ENCODE data around the gene BRD9.

BRD9 gene

GRCh38 chr5:878125-878524 lies 14.5 kb downstream of the BRD9 start:
- DNase-seq (ENCODE audit: low read depth), result no peak

- no peak for DNase-seq (ENCODE audit: low read depth)
These were observed 15.9 kb downstream of the BRD9 start for GRCh38 chr5:876398-877365.

GRCh38 chr5:875931-876330 lies 16.7 kb downstream of the BRD9 start:
- no peak for DNase-seq (ENCODE audit: low read depth)

- no peak for DNase-seq (ENCODE audit: low read depth)
These were observed 19.3 kb downstream of the BRD9 start for GRCh38 chr5:873328-873727.

- DNase-seq (ENCODE audit: low read depth), result no peak
These were observed 20.3 kb downstream of the BRD9 start for GRCh38 chr5:872301-872700.

- DNase-seq (ENCODE audit: low read depth), result no peak
These were observed 20.9 kb downstream of the BRD9 start for GRCh38 chr5:871596-872298.

- no peak for DNase-seq (ENCODE audit: low read depth)
These were observed 21.6 kb downstream of the BRD9 start for GRCh38 chr5:870956-871355.

GRCh38 chr5:868428-869135 lies 24.0 kb downstream of the BRD9 start:
- no peak for DNase-seq (ENCODE audit: low read depth)

- DNase-seq (ENCODE audit: low read depth), result no peak
These were observed 25.2 kb downstream of the BRD9 start for GRCh38 chr5:867300-867870.

- no peak for DNase-seq (ENCODE audit: low read depth)
These were observed 26.8 kb downstream of the BRD9 start for GRCh38 chr5:865771-866170.

- no peak for DNase-seq (ENCODE audit: low read depth)
These were observed 27.5 kb downstream of the BRD9 start for GRCh38 chr5:865168-865521.

GRCh38 chr5:864492-865167 lies 28.0 kb downstream of the BRD9 start:
- DNase-seq (ENCODE audit: low read depth), result no peak

GRCh38 chr5:863244-863805 lies 29.3 kb downstream of the BRD9 start:
- DNase-seq (ENCODE audit: low read depth), result no peak

- DNase-seq (ENCODE audit: low read depth), result no peak
These were observed 30.0 kb downstream of the BRD9 start for GRCh38 chr5:862367-863243.

GRCh38 chr5:861442-862366 lies 30.9 kb downstream of the BRD9 start:
- no peak for DNase-seq (ENCODE audit: low read depth)

GRCh38 chr5:860506-861150 lies 32.0 kb downstream of the BRD9 start:
- DNase-seq (ENCODE audit: low read depth), result no peak

GRCh38 chr5:859798-860296 lies 32.8 kb downstream of the BRD9 start:
- DNase-seq (ENCODE audit: low read depth), result no peak

- DNase-seq (ENCODE audit: low read depth), result no peak
These were observed 33.2 kb downstream of the BRD9 start for GRCh38 chr5:859391-859790.

GRCh38 chr5:858726-859125 lies 33.9 kb downstream of the BRD9 start:
- no peak for DNase-seq (ENCODE audit: low read depth)

Data from activated T-cell treated with anti-CD3 and anti-CD28 coated beads for 1 hour (primary cell).